Activated CD4-positive, alpha-beta memory T cell treated with anti-CD3 and anti-CD28 coated beads, Interleukin-2, amount 10 ng/mL, durations not matched to agents 7 days and 5 days (primary cell): ENCODE data around the gene MINDY1. TPM values are rescaled to one million over a fixed set of nuclear protein-coding genes. Genes with fewer than 3 reads are reported as not detected.

Source experiments
- CTCF ChIA-PET: fragments of 350-600 bp; sonication (Branson Sonifier 250); formaldehyde crosslinking; loops from one replicate; lab custom pipeline; 2021; ENCODE audit warnings: antibody characterized with exemption, inconsistent platforms; lab: Charles Lee
- POLR2A ChIA-PET: fragments of 350-600 bp; sonication (Branson Sonifier 250); formaldehyde crosslinking; loops from one replicate; lab custom pipeline; 2021; ENCODE audit warnings: antibody characterized with exemption; lab: Charles Lee
- DNase-seq: peaks from one replicate; pipeline ENCODE4 v3.0.0-alpha.2; 2020
- H3K27ac Mint-ChIP-seq: one replicate; pipeline ENCODE4 v1.8.0; 2021; ENCODE audit warnings: mild to moderate bottlenecking, mixed read lengths
- H3K27me3 Mint-ChIP-seq: one replicate; pipeline ENCODE4 v1.8.0; 2021; ENCODE audit warnings: mixed read lengths
- H3K36me3 Mint-ChIP-seq: one replicate; pipeline ENCODE4 v1.8.0; 2021; ENCODE audit warnings: low read depth, mixed read lengths
- H3K4me1 Mint-ChIP-seq: one replicate; pipeline ENCODE4 v1.8.0; 2021; ENCODE audit warnings: mixed read lengths
- H3K4me3 Mint-ChIP-seq: one replicate; pipeline ENCODE4 v1.8.0; 2021; ENCODE audit warnings: mild to moderate bottlenecking, mixed read lengths
- H3K9me3 Mint-ChIP-seq: one replicate; pipeline ENCODE4 v1.8.0; 2021; ENCODE audit warnings: mixed read lengths
- total RNA-seq, 2 experiments: library from RNA; stranded (reverse); gene quantifications; one replicate each; pipeline ENCODE4 v1.2.3, GENCODE V29; 2021

Gene MINDY1
- total RNA-seq, 2 experiments from 2014 or later = 19.9 to 20.5 TPM

GRCh38 chr1:151010346-151010726 is 3.6 kb upstream of the MINDY1 start:
- H3K4me1 Mint-ChIP-seq = peaks cover 60% of the 10 kb centered on the region

GRCh38 chr1:151009674-151010345 is 3.1 kb upstream of the MINDY1 start:
- ChIA-PET CTCF (interaction anchor here (0.7 to 2.0 kb wide), 4 partner anchors 14 to 326 kb away, joined by 3 to 6 read pairs (median 4); partner anchors contain the start of gene CDC42SE1), POLR2A (interaction anchor here (0.7 to 1.9 kb wide), 5 partner anchors 15 to 61 kb away, joined by 3 to 7 read pairs (median 4); partner anchors contain the start of genes C1orf56 and GABPB2)
- Mint-ChIP-seq H3K27me3 (no peaks in the 10 kb centered on the region), H3K36me3 (peaks cover 3% of the 10 kb centered on the region), H3K4me3 (peak overlapping the region; percentile 93), H3K27ac (no peak overlapping the region), H3K4me1 (peaks cover 62% of the 10 kb centered on the region), H3K9me3 (no peaks in the 10 kb centered on the region)
- DNase-seq = no peak

More at GRCh38 chr1:151010346-151010726, 3.6 kb upstream of the MINDY1 start:
- Mint-ChIP-seq H3K9me3 (no peaks in the 10 kb centered on the region), H3K27ac (no peak overlapping the region), H3K36me3 (peaks cover 3% of the 10 kb centered on the region), H3K4me3 (no peak overlapping the region), H3K27me3 (no peaks in the 10 kb centered on the region)
- no peak for DNase-seq
- CTCF ChIA-PET = interaction anchor here (0.7 to 2.0 kb wide), 3 partner anchors 14 to 326 kb away, joined by 3 to 5 read pairs (median 3); partner anchors contain the start of gene CDC42SE1
- POLR2A ChIA-PET = interaction anchor here (1.4 kb wide), 1 partner anchor 36 kb away, joined by 3 read pairs; no protein-coding TSS in a partner anchor

GRCh38 chr1:151009206-151009587 is 2.5 kb upstream of the MINDY1 start:
- Mint-ChIP-seq H3K9me3 (no peaks in the 10 kb centered on the region), H3K27me3 (no peaks in the 10 kb centered on the region), H3K36me3 (peaks cover 3% of the 10 kb centered on the region), H3K4me3 (peak overlapping the region; percentile 93), H3K4me1 (peaks cover 66% of the 10 kb centered on the region), H3K27ac (peak overlapping the region; percentile 83)
- CTCF ChIA-PET = interaction anchor here (1.9 to 2.0 kb wide), 2 partner anchors 13 to 15 kb away, joined by 5 to 6 read pairs; no protein-coding TSS in a partner anchor
- DNase-seq = no peak
- POLR2A ChIA-PET = interaction anchor here (0.7 to 1.9 kb wide), 4 partner anchors 15 to 61 kb away, joined by 3 to 7 read pairs (median 6); partner anchors contain the start of genes C1orf56 and GABPB2

GRCh38 chr1:151008244-151009205 is 1.8 kb upstream of the MINDY1 start, which contains the start of gene PRUNE1:
PRUNE1 (plus strand) TSS chr1:151008449; CDS start chr1:151008633, 184 bp downstream.
- no peaks in the 10 kb centered on the region for H3K9me3 Mint-ChIP-seq

GRCh38 chr1:151007853-151008243 is 1.1 kb upstream of the MINDY1 start:
- DNase-seq = no peak
- peak overlapping the region; percentile 93 for H3K4me3 Mint-ChIP-seq
- peaks cover 3% of the 10 kb centered on the region for H3K36me3 Mint-ChIP-seq
- no peaks in the 10 kb centered on the region for H3K27me3 Mint-ChIP-seq
- ChIA-PET POLR2A (interaction anchor here (1.0 to 3.4 kb wide), 7 partner anchors 11 to 442 kb away, joined by 3 to 35 read pairs (median 7); partner anchors contain the start of genes C1orf56, CDC42SE1, CERS2 and MLLT11), CTCF (interaction anchor here (1.9 kb wide), 1 partner anchor 17 kb away, joined by 6 read pairs; no protein-coding TSS in a partner anchor)
- H3K9me3 Mint-ChIP-seq = no peaks in the 10 kb centered on the region
- peaks cover 79% of the 10 kb centered on the region for H3K4me1 Mint-ChIP-seq
- H3K27ac Mint-ChIP-seq = peak overlapping the region; percentile 83

More at GRCh38 chr1:151008244-151009205, 1.8 kb upstream of the MINDY1 start, which contains the start of gene PRUNE1:
- Mint-ChIP-seq H3K4me3 (peak within 1 kb of the TSS; percentile 93), H3K27me3 (no peaks in the 10 kb centered on the region), H3K27ac (peak within 1 kb of the TSS; percentile 83), H3K4me1 (peaks cover 73% of the 10 kb centered on the region), H3K36me3 (peaks cover 3% of the 10 kb centered on the region)
- peak; percentile 96 for DNase-seq
- ChIA-PET CTCF (interaction anchor here (1.9 to 2.0 kb wide), 2 partner anchors 12 to 16 kb away, joined by 5 to 6 read pairs; no protein-coding TSS in a partner anchor), POLR2A (interaction anchor here (1.0 to 1.9 kb wide), 4 partner anchors 16 to 148 kb away, joined by 3 to 7 read pairs (median 6); partner anchors contain the start of genes GABPB2 and TNFAIP8L2)

GRCh38 chr1:151005729-151006319 is 878 bp downstream of the MINDY1 start:
- Mint-ChIP-seq H3K27me3 (no peaks in the 10 kb centered on the region), H3K36me3 (peaks cover 19% of the 10 kb centered on the region), H3K27ac (peak overlapping the region; percentile 83), H3K9me3 (no peaks in the 10 kb centered on the region), H3K4me3 (peak overlapping the region; percentile 93), H3K4me1 (peaks cover 77% of the 10 kb centered on the region)
- ChIA-PET CTCF (interaction anchor here (0.5 to 3.0 kb wide), 19 partner anchors 9 to 444 kb away, joined by 3 to 56 read pairs (median 3); partner anchors contain the start of gene ANXA9), POLR2A (interaction anchor here (0.6 to 3.4 kb wide), 24 partner anchors 9 to 737 kb away, joined by 3 to 35 read pairs (median 5); partner anchors contain the start of genes CDC42SE1, CERS2, ENSA and LYSMD1)
- DNase-seq = no peak

- Mint-ChIP-seq H3K36me3 (peaks cover 29% of the 10 kb centered on the region), H3K4me3 (peak overlapping the region; percentile 29), H3K27me3 (no peaks in the 10 kb centered on the region), H3K4me1 (peaks cover 59% of the 10 kb centered on the region), H3K9me3 (no peaks in the 10 kb centered on the region), H3K27ac (peak overlapping the region; percentile 51)
- CTCF ChIA-PET = interaction anchor here (0.8 to 1.6 kb wide), 4 partner anchors 21 to 442 kb away, joined by 3 read pairs; partner anchors contain the start of gene C1orf56
- DNase-seq = no peak
- POLR2A ChIA-PET = interaction anchor here (0.9 to 1.4 kb wide), 4 partner anchors 53 to 278 kb away, joined by 3 to 5 read pairs (median 4); partner anchors contain the start of genes GABPB2 and TNFAIP8L2
Measured at GRCh38 chr1:151003180-151003579, 3.5 kb downstream of the MINDY1 start.

GRCh38 chr1:151002611-151003010 is 4.1 kb downstream of the MINDY1 start:
- no peak for DNase-seq
- H3K4me3 Mint-ChIP-seq = peak overlapping the region; percentile 29
- H3K27me3 Mint-ChIP-seq = no peaks in the 10 kb centered on the region
- H3K4me1 Mint-ChIP-seq = peaks cover 53% of the 10 kb centered on the region
- H3K27ac Mint-ChIP-seq = peak overlapping the region; percentile 51
- no peaks in the 10 kb centered on the region for H3K9me3 Mint-ChIP-seq
- POLR2A ChIA-PET = interaction anchor here (1.0 to 1.4 kb wide), 3 partner anchors 54 to 279 kb away, joined by 3 to 5 read pairs (median 4); partner anchors contain the start of gene TNFAIP8L2
- H3K36me3 Mint-ChIP-seq = peaks cover 29% of the 10 kb centered on the region
- CTCF ChIA-PET = interaction anchor here (0.6 to 0.9 kb wide), 3 partner anchors 53 to 442 kb away, joined by 3 read pairs; no protein-coding TSS in a partner anchor

- POLR2A ChIA-PET = interaction anchor here (1.4 to 1.9 kb wide), 3 partner anchors 28 to 279 kb away, joined by 4 to 6 read pairs (median 5); partner anchors contain the start of gene TNFAIP8L2
Measured at GRCh38 chr1:151002051-151002450, 4.7 kb downstream of the MINDY1 start.

GRCh38 chr1:151001602-151002001 is 5.1 kb downstream of the MINDY1 start:
- POLR2A ChIA-PET = interaction anchor here (1.2 to 1.9 kb wide), 3 partner anchors 13 to 155 kb away, joined by 4 to 6 read pairs (median 5); partner anchors contain the start of gene TNFAIP8L2

More at GRCh38 chr1:151002051-151002450, 4.7 kb downstream of the MINDY1 start:
- Mint-ChIP-seq H3K27ac (no peak overlapping the region), H3K9me3 (no peaks in the 10 kb centered on the region), H3K36me3 (peaks cover 32% of the 10 kb centered on the region), H3K4me3 (no peak overlapping the region), H3K27me3 (no peaks in the 10 kb centered on the region), H3K4me1 (peaks cover 47% of the 10 kb centered on the region)
- no peak for DNase-seq
- CTCF ChIA-PET = interaction anchor here (0.6 to 0.9 kb wide), 2 partner anchors 54 to 69 kb away, joined by 3 read pairs; no protein-coding TSS in a partner anchor

GRCh38 chr1:151000408-151000807 is 6.3 kb downstream of the MINDY1 start:
- H3K27me3 Mint-ChIP-seq = no peaks in the 10 kb centered on the region
- H3K4me1 Mint-ChIP-seq = peaks cover 35% of the 10 kb centered on the region
- CTCF ChIA-PET = interaction anchor here (0.6 to 7.7 kb wide), 4 partner anchors 19 to 155 kb away, joined by 3 to 94 read pairs (median 4); partner anchors contain the start of gene ANXA9
- no peak for DNase-seq
- H3K36me3 Mint-ChIP-seq = peaks cover 34% of the 10 kb centered on the region
- no peak overlapping the region for H3K4me3 Mint-ChIP-seq
- POLR2A ChIA-PET = interaction anchor here (1.2 to 1.9 kb wide), 4 partner anchors 12 to 41 kb away, joined by 3 to 6 read pairs (median 4); no protein-coding TSS in a partner anchor
- H3K27ac Mint-ChIP-seq = no peak overlapping the region
- no peaks in the 10 kb centered on the region for H3K9me3 Mint-ChIP-seq

More at GRCh38 chr1:151001602-151002001, 5.1 kb downstream of the MINDY1 start:
- Mint-ChIP-seq H3K9me3 (no peaks in the 10 kb centered on the region), H3K4me3 (no peak overlapping the region), H3K27ac (no peak overlapping the region), H3K4me1 (peaks cover 43% of the 10 kb centered on the region), H3K27me3 (no peaks in the 10 kb centered on the region), H3K36me3 (peaks cover 34% of the 10 kb centered on the region)
- DNase-seq = no peak
- CTCF ChIA-PET = interaction anchor here (0.9 to 1.3 kb wide), 3 partner anchors 23 to 54 kb away, joined by 3 read pairs; no protein-coding TSS in a partner anchor
